ENCODE measurements around the gene IFI44L.

IFI44L gene

GRCh38 chr1:78691995-78692747 is 71.9 kb downstream of the IFI44L start:
- DNase-seq = no peak
